MV-4-11 (cell line): ENCODE data around the gene SLC9A8.
A peak's percentile ranks its signal among the peaks of the same experiment; 100 is the strongest.

Experiments used
- DNase-seq: peaks from one replicate; lab custom pipeline; 2025; lab: John Stamatoyannopoulos, UW

SLC9A8 gene

GRCh38 chr20:49878977-49879376 is 66.3 kb downstream of the SLC9A8 start:
- no peak for DNase-seq

- no peak for DNase-seq
These were observed 67.5 kb downstream of the SLC9A8 start for GRCh38 chr20:49880177-49880576.

GRCh38 chr20:49880724-49881445 is 68.3 kb downstream of the SLC9A8 start:
- no peak for DNase-seq

- no peak for DNase-seq
These were observed 69.7 kb downstream of the SLC9A8 start for GRCh38 chr20:49882171-49882970.

- no peak for DNase-seq
These were observed 70.7 kb downstream of the SLC9A8 start for GRCh38 chr20:49883246-49883802.

GRCh38 chr20:49885558-49886332 is 73.1 kb downstream of the SLC9A8 start:
- DNase-seq: no peak

- DNase-seq: no peak
These were observed 74.1 kb downstream of the SLC9A8 start for GRCh38 chr20:49886571-49887213.

GRCh38 chr20:49887251-49888211 is 74.9 kb downstream of the SLC9A8 start:
- peak; percentile 22 for DNase-seq

- DNase-seq: peak; percentile 43
These were observed 75.8 kb downstream of the SLC9A8 start for GRCh38 chr20:49888212-49889000.

GRCh38 chr20:49889001-49889934 is 76.6 kb downstream of the SLC9A8 start:
- DNase-seq: no peak

GRCh38 chr20:49889935-49890333 is 77.3 kb downstream of the SLC9A8 start:
- DNase-seq: no peak

- DNase-seq: no peak
These were observed 78.1 kb downstream of the SLC9A8 start for GRCh38 chr20:49890471-49891361.

GRCh38 chr20:49891476-49892110 is 79.0 kb downstream of the SLC9A8 start:
- DNase-seq: no peak

- peak; percentile 19 for DNase-seq
These were observed 79.6 kb downstream of the SLC9A8 start for GRCh38 chr20:49892260-49892659.

- DNase-seq: no peak
These were observed 80.2 kb downstream of the SLC9A8 start for GRCh38 chr20:49892817-49893216.

GRCh38 chr20:49893242-49894072 is 80.8 kb downstream of the SLC9A8 start:
- peak; percentile 88 for DNase-seq
